GM13976 (cell line): ENCODE measurements around the gene RTP3.

Source experiments
- DNase-seq: peaks from one replicate; pipeline ENCODE4 v3.0.0; 2012; ENCODE audit warnings: low spot score
- in situ Hi-C: fragments of 300-500 bp; cut with MboI; formaldehyde crosslinking; loops from one replicate; pipeline ENCODE4 v1.12.0; 2022; ENCODE audit warnings: low sequenced_read_pairs, mixed read lengths, inconsistent platforms; ENCODE audit not compliant: unreplicated experiment
- TF ChIP-seq, protein P1 (sequence below): IDR thresholded peaks from 2 replicates; pipeline ENCODE4 v1.5.1; 2012; ENCODE audit warnings: borderline replicate concordance, mild to moderate bottlenecking; ENCODE audit not compliant: insufficient read depth; ENCODE audit errors: extremely low read depth, missing control alignments, control extremely low read depth

RTP3 gene

DNA sequence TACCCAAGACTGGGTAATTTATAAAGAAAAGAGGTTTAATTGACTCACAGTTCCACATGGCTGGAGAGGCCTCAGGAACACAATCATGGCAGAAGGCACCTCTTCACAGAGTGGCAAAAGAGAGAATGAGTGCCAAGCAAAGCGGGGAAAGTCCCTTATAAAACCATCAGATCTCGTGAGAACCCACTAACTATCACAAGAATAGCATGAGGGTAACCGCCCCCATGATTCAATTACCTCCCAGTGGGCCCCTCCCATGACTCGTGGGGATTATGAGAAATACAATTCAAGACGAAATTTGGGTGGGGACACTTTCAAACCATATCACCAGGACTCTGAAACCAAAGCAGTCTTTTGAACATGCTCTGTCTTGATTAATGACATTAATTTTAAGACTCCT is 7.0 kb downstream of the RTP3 start:
- DNase-seq, result no peak
- in situ Hi-C loops, result loop anchor here (5.0 kb wide), 1 partner anchor 43 kb away; no protein-coding TSS in a partner anchor
- TF ChIP-seq, protein P1, sequence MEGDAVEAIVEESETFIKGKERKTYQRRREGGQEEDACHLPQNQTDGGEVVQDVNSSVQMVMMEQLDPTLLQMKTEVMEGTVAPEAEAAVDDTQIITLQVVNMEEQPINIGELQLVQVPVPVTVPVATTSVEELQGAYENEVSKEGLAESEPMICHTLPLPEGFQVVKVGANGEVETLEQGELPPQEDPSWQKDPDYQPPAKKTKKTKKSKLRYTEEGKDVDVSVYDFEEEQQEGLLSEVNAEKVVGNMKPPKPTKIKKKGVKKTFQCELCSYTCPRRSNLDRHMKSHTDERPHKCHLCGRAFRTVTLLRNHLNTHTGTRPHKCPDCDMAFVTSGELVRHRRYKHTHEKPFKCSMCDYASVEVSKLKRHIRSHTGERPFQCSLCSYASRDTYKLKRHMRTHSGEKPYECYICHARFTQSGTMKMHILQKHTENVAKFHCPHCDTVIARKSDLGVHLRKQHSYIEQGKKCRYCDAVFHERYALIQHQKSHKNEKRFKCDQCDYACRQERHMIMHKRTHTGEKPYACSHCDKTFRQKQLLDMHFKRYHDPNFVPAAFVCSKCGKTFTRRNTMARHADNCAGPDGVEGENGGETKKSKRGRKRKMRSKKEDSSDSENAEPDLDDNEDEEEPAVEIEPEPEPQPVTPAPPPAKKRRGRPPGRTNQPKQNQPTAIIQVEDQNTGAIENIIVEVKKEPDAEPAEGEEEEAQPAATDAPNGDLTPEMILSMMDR, result no peak

DNA sequence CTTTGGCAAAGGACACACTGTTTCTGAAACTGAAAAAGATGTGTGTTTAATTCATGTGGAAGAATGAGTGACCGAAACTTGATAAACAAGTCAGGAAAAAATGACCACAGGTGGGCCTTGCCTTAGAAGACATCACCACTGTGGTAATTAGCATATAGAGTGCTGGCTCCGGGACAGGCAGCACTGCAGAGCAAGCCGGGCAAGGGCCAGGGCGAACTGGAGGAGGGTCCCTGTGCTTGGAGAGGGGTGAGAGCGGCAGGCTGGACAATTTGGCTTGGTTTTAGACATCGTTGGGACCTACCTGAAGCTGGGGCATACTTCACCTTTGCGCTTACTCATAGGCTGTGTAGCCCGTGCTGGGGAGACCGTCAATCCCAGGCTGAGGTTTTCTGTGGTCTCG is 8.2 kb downstream of the RTP3 start:
- TF ChIP-seq, protein P1, result no peak
- no peak for DNase-seq
- in situ Hi-C loops, result no loop called here

DNA sequence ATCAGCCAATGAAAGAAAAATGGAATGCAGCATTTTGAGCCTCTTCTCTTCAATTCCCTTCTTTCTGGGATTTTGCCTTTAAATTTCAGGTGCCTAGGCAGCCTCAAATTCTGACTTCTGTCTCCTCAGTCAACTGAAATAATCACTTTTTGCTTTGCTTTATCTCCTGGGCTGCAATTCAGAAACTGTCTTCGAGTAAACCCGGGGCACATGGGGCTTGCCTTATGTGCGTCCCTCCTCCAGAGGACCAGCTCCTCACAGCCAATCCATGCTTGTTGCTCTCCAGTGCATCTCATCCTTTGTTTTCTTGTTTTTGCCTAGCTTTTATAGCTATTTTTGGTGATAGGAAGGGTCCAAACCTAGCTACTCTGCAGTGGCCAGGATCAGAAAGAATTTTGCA is 8.8 kb downstream of the RTP3 start:
- in situ Hi-C loops, result no loop called here
- TF ChIP-seq, protein P1, result no peak
- DNase-seq, result no peak

DNA sequence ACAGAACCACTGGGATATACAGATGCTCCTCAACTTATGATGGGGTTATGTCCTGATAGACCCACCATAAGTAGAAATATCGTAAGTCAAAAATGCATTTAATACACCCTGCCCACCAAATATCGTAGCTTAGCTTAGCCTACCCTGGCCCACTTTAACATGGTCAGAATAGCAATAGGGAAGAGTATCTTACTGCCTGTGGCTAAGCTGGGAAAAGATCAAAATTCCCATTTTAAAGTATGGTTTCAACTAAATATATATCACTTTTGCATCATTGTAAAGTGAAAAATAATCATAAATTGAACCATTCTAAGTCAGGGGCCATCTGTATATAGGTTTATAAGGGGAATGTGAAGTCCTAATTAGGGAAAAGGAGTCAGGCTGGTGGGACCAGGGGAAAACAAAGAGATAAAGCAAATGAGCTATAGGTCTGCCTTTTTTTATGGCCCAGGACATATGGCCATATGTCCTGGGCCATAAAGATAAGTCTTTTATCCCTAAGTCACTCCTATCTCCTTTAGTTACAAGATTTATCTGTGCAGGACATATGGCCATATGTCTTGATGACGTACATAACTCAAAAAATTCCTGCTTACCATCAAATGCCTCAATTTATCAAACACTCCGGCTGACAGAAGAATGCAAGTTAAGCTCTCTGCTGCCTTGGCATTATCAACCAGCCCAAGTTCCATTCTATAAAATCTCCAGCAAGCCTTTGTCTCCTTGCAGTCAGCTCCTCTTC is 11.2 kb downstream of the RTP3 start:
- no peak for DNase-seq
- TF ChIP-seq, protein P1, result no peak
- in situ Hi-C loops, result no loop called here

DNA sequence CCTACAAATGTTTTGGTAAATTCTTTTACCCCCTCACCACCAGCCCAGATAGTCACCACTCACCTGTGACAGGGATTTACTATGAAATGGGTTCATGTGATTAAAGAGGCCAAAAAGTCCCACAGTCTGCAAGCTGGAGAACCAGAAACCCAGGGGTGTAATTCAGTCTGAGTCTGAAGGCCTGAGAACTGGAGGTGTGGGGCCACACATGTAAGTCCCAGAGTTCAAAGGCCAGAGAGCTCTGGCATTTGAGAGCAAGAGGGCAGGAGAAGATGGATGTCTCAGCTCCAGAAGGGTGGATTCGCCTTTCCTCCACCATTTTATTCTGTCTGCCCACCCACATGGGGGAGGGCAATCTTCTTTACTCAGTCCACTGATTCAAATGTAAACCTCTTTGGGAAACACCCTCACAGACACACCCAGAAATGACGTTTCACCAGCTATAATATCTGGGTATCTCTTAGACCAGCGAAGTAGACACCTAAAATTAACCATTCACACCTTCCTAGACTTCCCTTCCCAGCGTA is 11.9 kb downstream of the RTP3 start:
- TF ChIP-seq, protein P1, result no peak
- in situ Hi-C loops, result no loop called here
- DNase-seq, result no peak

DNA sequence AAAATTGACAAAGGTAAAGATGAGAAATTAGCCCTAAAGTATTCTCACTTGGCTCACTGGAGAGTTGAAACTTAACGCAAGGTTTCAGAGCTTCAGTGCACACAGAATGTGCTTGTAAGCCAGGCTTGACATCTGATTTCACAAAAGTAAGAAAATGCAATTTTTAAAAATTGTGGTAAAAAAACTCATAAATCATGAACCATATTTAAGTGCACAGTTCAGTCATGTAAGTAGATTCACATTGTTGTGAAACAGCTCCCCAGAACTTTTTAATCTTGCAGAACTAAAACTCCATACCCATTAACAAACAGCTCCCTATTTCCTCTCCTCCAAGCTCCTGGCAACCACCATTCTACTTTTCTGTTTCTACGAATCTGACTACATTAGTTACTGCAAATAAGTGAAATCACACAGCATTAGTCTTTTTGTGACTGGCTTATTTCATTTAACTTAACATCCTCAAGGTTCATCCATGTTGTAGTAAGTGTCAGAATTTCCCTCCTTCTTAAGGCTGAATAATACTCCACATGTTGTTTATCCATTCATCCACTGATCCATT is 14.5 kb downstream of the RTP3 start:
- in situ Hi-C loops, result no loop called here
- TF ChIP-seq, protein P1, result no peak
- no peak for DNase-seq
